ENCODE data around the gene RIPPLY3.

Gene RIPPLY3

DNA sequence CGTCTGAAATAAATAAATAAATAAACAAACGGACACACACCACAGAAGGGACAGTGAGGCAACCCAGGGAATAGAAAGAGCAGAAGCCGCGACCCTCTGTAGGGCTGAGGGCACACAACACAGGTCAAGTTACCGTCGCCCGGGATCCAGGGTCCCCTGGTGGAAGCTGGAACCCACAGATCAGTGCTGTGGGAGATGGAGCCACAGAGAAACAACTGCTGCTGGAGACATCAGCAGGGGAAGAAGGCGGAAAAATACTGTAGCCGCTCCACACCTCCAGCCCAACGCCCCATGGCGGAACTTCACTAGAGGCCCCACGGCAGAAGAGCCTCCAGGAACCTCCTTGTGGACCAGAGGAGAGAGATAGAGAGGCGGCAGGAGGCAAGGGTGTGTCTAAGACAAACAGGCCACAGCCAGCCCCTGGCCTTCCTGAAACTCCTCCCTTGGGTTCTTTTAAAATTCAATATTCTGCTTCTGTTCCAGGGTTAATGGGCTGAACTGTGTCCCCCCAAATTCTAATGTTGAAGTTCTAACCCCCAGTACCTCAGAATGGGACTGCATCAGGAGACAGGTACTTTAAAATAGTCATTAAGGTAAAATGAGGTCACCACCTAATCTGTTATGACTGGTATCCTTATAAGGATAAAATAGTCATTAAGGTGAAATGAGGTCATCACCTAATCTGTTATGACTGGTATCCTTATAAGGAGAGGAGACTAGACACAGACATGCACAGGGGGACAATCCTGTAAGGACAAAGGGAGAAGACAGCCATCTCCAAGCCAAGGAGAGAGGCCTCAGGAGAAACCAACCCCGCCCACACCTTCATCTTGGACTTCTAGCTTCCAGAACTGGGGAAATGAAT, 32.3 kb upstream of the RIPPLY3 start (continued):
- TF ChIP-seq ZNF623 (tag by site-specific recombination; IDR thresholded peaks at IDR 0.05) (peak; percentile 14; the same call in 1 of the 2 replicates), ZNF404 (tag by site-specific recombination; IDR thresholded peaks at IDR 0.05) (no peak), ZNF510 (tag by site-specific recombination; IDR thresholded peaks at IDR 0.05; ENCODE audit: insufficient replicate concordance) (no peak), ZNF354C (tag by site-specific recombination; IDR thresholded peaks at IDR 0.05; ENCODE audit: borderline replicate concordance, low read depth) (no peak), ZNF48 (tag by site-specific recombination; IDR thresholded peaks at IDR 0.05) (no peak), ZNF114 (tag by site-specific recombination; IDR thresholded peaks at IDR 0.05) (no peak), OSR2 (tag by site-specific recombination; IDR thresholded peaks at IDR 0.05) (no peak), SP3 (tag by site-specific recombination; IDR thresholded peaks at IDR 0.05) (peak; percentile 63), ZNF138 (tag by site-specific recombination; IDR thresholded peaks at IDR 0.05; ENCODE audit: borderline replicate concordance) (no peak), ZNF529 (tag by site-specific recombination; IDR thresholded peaks at IDR 0.05; ENCODE audit: insufficient replicate concordance) (no peak), ZNF10 (tag by site-specific recombination; IDR thresholded peaks at IDR 0.05) (peak; percentile 53), WT1 (tag by site-specific recombination; IDR thresholded peaks at IDR 0.05) (peak; percentile 14; the same call in 1 of the 2 replicates), ZNF157 (tag by site-specific recombination; IDR thresholded peaks at IDR 0.05) (no peak), ZBTB8A (tag by site-specific recombination; IDR thresholded peaks at IDR 0.05) (peak; percentile 39; the same call in 1 of the 2 replicates), ZBTB21 (tag by site-specific recombination; IDR thresholded peaks at IDR 0.05) (peak; percentile 95)
- TF ChIP-seq, protein P1, sequence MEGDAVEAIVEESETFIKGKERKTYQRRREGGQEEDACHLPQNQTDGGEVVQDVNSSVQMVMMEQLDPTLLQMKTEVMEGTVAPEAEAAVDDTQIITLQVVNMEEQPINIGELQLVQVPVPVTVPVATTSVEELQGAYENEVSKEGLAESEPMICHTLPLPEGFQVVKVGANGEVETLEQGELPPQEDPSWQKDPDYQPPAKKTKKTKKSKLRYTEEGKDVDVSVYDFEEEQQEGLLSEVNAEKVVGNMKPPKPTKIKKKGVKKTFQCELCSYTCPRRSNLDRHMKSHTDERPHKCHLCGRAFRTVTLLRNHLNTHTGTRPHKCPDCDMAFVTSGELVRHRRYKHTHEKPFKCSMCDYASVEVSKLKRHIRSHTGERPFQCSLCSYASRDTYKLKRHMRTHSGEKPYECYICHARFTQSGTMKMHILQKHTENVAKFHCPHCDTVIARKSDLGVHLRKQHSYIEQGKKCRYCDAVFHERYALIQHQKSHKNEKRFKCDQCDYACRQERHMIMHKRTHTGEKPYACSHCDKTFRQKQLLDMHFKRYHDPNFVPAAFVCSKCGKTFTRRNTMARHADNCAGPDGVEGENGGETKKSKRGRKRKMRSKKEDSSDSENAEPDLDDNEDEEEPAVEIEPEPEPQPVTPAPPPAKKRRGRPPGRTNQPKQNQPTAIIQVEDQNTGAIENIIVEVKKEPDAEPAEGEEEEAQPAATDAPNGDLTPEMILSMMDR (tag by site-specific recombination; IDR thresholded peaks at IDR 0.05), result no peak
- TF ChIP-seq, protein P2, sequence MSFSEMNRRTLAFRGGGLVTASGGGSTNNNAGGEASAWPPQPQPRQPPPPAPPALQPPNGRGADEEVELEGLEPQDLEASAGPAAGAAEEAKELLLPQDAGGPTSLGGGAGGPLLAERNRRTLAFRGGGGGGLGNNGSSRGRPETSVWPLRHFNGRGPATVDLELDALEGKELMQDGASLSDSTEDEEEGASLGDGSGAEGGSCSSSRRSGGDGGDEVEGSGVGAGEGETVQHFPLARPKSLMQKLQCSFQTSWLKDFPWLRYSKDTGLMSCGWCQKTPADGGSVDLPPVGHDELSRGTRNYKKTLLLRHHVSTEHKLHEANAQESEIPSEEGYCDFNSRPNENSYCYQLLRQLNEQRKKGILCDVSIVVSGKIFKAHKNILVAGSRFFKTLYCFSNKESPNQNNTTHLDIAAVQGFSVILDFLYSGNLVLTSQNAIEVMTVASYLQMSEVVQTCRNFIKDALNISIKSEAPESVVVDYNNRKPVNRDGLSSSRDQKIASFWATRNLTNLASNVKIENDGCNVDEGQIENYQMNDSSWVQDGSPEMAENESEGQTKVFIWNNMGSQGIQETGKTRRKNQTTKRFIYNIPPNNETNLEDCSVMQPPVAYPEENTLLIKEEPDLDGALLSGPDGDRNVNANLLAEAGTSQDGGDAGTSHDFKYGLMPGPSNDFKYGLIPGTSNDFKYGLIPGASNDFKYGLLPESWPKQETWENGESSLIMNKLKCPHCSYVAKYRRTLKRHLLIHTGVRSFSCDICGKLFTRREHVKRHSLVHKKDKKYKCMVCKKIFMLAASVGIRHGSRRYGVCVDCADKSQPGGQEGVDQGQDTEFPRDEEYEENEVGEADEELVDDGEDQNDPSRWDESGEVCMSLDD (tag by site-specific recombination; IDR thresholded peaks at IDR 0.05), result no peak
- TF ChIP-seq, protein P3, sequence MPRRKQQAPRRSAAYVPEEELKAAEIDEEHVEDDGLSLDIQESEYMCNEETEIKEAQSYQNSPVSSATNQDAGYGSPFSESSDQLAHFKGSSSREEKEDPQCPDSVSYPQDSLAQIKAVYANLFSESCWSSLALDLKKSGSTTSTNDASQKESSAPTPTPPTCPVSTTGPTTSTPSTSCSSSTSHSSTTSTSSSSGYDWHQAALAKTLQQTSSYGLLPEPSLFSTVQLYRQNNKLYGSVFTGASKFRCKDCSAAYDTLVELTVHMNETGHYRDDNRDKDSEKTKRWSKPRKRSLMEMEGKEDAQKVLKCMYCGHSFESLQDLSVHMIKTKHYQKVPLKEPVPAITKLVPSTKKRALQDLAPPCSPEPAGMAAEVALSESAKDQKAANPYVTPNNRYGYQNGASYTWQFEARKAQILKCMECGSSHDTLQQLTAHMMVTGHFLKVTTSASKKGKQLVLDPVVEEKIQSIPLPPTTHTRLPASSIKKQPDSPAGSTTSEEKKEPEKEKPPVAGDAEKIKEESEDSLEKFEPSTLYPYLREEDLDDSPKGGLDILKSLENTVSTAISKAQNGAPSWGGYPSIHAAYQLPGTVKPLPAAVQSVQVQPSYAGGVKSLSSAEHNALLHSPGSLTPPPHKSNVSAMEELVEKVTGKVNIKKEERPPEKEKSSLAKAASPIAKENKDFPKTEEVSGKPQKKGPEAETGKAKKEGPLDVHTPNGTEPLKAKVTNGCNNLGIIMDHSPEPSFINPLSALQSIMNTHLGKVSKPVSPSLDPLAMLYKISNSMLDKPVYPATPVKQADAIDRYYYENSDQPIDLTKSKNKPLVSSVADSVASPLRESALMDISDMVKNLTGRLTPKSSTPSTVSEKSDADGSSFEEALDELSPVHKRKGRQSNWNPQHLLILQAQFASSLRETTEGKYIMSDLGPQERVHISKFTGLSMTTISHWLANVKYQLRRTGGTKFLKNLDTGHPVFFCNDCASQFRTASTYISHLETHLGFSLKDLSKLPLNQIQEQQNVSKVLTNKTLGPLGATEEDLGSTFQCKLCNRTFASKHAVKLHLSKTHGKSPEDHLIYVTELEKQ (tag by site-specific recombination; IDR thresholded peaks at IDR 0.05; ENCODE audit: borderline replicate concordance), result peak; percentile 71; the same call in 1 of the 2 replicates
- TF ChIP-seq, protein P4, sequence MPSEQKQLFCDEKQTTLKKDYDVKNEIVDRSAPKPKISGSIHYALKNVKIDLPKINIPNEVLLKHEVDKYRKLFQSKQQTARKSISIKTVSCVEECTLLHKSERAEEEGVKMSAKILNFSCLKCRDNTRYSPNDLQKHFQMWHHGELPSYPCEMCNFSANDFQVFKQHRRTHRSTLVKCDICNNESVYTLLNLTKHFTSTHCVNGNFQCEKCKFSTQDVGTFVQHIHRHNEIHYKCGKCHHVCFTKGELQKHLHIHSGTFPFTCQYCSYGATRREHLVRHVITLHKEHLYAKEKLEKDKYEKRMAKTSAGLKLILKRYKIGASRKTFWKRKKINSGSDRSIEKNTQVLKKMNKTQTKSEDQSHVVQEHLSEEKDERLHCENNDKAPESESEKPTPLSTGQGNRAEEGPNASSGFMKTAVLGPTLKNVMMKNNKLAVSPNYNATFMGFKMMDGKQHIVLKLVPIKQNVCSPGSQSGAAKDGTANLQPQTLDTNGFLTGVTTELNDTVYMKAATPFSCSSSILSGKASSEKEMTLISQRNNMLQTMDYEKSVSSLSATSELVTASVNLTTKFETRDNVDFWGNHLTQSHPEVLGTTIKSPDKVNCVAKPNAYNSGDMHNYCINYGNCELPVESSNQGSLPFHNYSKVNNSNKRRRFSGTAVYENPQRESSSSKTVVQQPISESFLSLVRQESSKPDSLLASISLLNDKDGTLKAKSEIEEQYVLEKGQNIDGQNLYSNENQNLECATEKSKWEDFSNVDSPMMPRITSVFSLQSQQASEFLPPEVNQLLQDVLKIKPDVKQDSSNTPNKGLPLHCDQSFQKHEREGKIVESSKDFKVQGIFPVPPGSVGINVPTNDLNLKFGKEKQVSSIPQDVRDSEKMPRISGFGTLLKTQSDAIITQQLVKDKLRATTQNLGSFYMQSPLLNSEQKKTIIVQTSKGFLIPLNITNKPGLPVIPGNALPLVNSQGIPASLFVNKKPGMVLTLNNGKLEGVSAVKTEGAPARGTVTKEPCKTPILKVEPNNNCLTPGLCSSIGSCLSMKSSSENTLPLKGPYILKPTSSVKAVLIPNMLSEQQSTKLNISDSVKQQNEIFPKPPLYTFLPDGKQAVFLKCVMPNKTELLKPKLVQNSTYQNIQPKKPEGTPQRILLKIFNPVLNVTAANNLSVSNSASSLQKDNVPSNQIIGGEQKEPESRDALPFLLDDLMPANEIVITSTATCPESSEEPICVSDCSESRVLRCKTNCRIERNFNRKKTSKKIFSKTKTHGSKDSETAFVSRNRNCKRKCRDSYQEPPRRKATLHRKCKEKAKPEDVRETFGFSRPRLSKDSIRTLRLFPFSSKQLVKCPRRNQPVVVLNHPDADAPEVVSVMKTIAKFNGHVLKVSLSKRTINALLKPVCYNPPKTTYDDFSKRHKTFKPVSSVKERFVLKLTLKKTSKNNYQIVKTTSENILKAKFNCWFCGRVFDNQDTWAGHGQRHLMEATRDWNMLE (tag by site-specific recombination; conservative IDR thresholded peaks at IDR 0.05; ENCODE audit: low read depth), result 0 out of 2 replicates have a peak, but pooled peaks have one; percentile 23
- TF ChIP-seq, protein P5, sequence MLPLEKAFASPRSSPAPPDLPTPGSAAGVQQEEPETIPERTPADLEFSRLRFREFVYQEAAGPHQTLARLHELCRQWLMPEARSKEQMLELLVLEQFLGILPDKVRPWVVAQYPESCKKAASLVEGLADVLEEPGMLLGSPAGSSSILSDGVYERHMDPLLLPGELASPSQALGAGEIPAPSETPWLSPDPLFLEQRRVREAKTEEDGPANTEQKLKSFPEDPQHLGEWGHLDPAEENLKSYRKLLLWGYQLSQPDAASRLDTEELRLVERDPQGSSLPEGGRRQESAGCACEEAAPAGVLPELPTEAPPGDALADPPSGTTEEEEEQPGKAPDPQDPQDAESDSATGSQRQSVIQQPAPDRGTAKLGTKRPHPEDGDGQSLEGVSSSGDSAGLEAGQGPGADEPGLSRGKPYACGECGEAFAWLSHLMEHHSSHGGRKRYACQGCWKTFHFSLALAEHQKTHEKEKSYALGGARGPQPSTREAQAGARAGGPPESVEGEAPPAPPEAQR (tag by site-specific recombination; IDR thresholded peaks at IDR 0.05), result no peak
- TF ChIP-seq, protein P6, sequence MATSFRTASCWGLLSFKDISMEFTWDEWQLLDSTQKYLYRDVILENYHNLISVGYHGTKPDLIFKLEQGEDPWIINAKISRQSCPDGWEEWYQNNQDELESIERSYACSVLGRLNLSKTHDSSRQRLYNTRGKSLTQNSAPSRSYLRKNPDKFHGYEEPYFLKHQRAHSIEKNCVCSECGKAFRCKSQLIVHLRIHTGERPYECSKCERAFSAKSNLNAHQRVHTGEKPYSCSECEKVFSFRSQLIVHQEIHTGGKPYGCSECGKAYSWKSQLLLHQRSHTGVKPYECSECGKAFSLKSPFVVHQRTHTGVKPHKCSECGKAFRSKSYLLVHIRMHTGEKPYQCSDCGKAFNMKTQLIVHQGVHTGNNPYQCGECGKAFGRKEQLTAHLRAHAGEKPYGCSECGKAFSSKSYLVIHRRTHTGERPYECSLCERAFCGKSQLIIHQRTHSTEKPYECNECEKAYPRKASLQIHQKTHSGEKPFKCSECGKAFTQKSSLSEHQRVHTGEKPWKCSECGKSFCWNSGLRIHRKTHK (tag by site-specific recombination; IDR thresholded peaks at IDR 0.05), result no peak

Measured in HEK293 (cell line).